Neural cell (in vitro differentiated cells): Measurements from ENCODE around the gene GRIN3A. TPM values are rescaled to one million over a fixed set of nuclear protein-coding genes. Genes with fewer than 3 reads are reported as not detected.

Experiments
- H2AFZ ChIP-seq: fragments of 200-600, 300-800 bp; sonication (generic), shearing (Covaris generic); 2 replicates; pipeline ENCODE4 v1.6.0; 2014; ENCODE audit warnings: low read depth, mild to moderate bottlenecking, antibody characterized with exemption, low read length, moderate library complexity
- H3F3A ChIP-seq: fragments of 200-600 bp; shearing (Covaris generic); 2 replicates; pipeline ENCODE4 v1.6.1; 2016; ENCODE audit warnings: mild to moderate bottlenecking, moderate library complexity, mixed read lengths, antibody characterized with exemption, low read length; ENCODE audit not compliant: insufficient read depth, poor library complexity, severe bottlenecking
- H3K27ac ChIP-seq: fragments of 200-600, 300-800 bp; sonication (generic), shearing (Covaris generic); 2 replicates; pipeline ENCODE4 v1.5.1; 2014; ENCODE audit warnings: mild to moderate bottlenecking, low read length, moderate library complexity
- H3K27me3 ChIP-seq: fragments of 300-800, 200-600 bp; sonication (generic), shearing (Covaris generic); 2 replicates; pipeline ENCODE4 v1.6.0; 2014; ENCODE audit warnings: mild to moderate bottlenecking, low read depth, low read length, moderate library complexity; ENCODE audit not compliant: insufficient read depth
- H3K36me3 ChIP-seq: fragments of 300-800, 200-600 bp; sonication (generic), shearing (Covaris generic); 2 replicates; pipeline ENCODE4 v1.5.1; 2014; ENCODE audit warnings: mild to moderate bottlenecking, antibody characterized with exemption, low read length, moderate library complexity; ENCODE audit not compliant: insufficient read depth
- H3K4me2 ChIP-seq: fragments of 300-800, 200-600 bp; sonication (generic), shearing (Covaris generic); 2 replicates; pipeline ENCODE4 v1.6.0; 2014; ENCODE audit warnings: mild to moderate bottlenecking, low read length
- H3K4me3 ChIP-seq: fragments of 300-800, 200-600 bp; sonication (generic), shearing (Covaris generic); 2 replicates; pipeline ENCODE4 v1.5.1; 2014; ENCODE audit warnings: mild to moderate bottlenecking, low read length, moderate library complexity
- H3K79me2 ChIP-seq: fragments of 200-600 bp; shearing (Covaris generic); replicated peaks from 2 replicates; pipeline ENCODE4 v1.6.0; 2014; ENCODE audit warnings: mild to moderate bottlenecking, low read length, moderate library complexity; ENCODE audit not compliant: insufficient read depth
- H3K9ac ChIP-seq: fragments of 300-800, 200-600 bp; sonication (generic), shearing (Covaris generic); 2 replicates; pipeline ENCODE4 v1.6.1; 2016; ENCODE audit warnings: mild to moderate bottlenecking, low read length, mixed read lengths
- H3K9me2 ChIP-seq: fragments of 200-600 bp; shearing (Covaris generic); 2 replicates; pipeline ENCODE4 v1.6.1; 2016; ENCODE audit warnings: mild to moderate bottlenecking, low read length, mixed read lengths; ENCODE audit not compliant: insufficient read depth
- H3K9me3 ChIP-seq: fragments of 200-600, 300-800 bp; sonication (generic), shearing (Covaris generic); 2 replicates; pipeline ENCODE4 v1.6.1; 2016; ENCODE audit warnings: mild to moderate bottlenecking, mixed run types, low read length, moderate library complexity, mixed read lengths
- H4K20me1 ChIP-seq: fragments of 200-600 bp; shearing (Covaris generic); 2 replicates; pipeline ENCODE4 v1.6.1; 2016; ENCODE audit warnings: mild to moderate bottlenecking, mixed run types; ENCODE audit not compliant: insufficient read depth
- EP300 ChIP-seq: fragments of 450-650 bp; conservative IDR thresholded peaks from 2 replicates; pipeline ENCODE4 v1.6.1; 2014; ENCODE audit warnings: antibody characterized with exemption, mild to moderate bottlenecking, moderate library complexity; ENCODE audit not compliant: poor library complexity, severe bottlenecking
- EZH2 ChIP-seq: fragments of 200-600, 300-800 bp; shearing (Covaris generic), sonication (generic); IDR thresholded peaks from 2 replicates; pipeline ENCODE4 v1.6.1; 2014; ENCODE audit warnings: antibody characterized with exemption, low read length, borderline replicate concordance, mild to moderate bottlenecking; ENCODE audit not compliant: insufficient read depth, poor library complexity, severe bottlenecking
- MXI1 ChIP-seq: fragments of 450-650 bp; conservative IDR thresholded peaks from 2 replicates; pipeline ENCODE4 v1.6.1; 2014; ENCODE audit warnings: antibody characterized with exemption, mild to moderate bottlenecking; ENCODE audit not compliant: poor library complexity, severe bottlenecking
- POLR2AphosphoS5 ChIP-seq: IDR thresholded peaks from 2 replicates; pipeline ENCODE4 v1.6.1; 2012
- RAD21 ChIP-seq: fragments of 450-650 bp; conservative IDR thresholded peaks from 2 replicates; pipeline ENCODE4 v1.6.1; 2014; ENCODE audit warnings: antibody characterized with exemption, mild to moderate bottlenecking, moderate library complexity
- SMC3 ChIP-seq: fragments of 450-650 bp; conservative IDR thresholded peaks from 2 replicates; pipeline ENCODE4 v1.6.1; 2014; ENCODE audit warnings: antibody characterized with exemption, mild to moderate bottlenecking, moderate library complexity; ENCODE audit not compliant: poor library complexity
- TAF1 ChIP-seq: IDR thresholded peaks from 2 replicates; pipeline ENCODE4 v1.6.1; 2012; ENCODE audit warnings: low read depth
- polyA plus RNA-seq: library from polyadenylated mRNA; depleted of rRNA; stranded (reverse); fragments of >200 nt; gene quantifications from 2 replicates; pipeline ENCODE4 v1.2.3, GENCODE V29; 2014
- TF ChIP-seq, protein P1 (sequence below): IDR thresholded peaks from 2 replicates; pipeline ENCODE4 v1.6.1; 2012; ENCODE audit warnings: borderline replicate concordance
- TF ChIP-seq, protein P2 (sequence below): fragments of 450-650 bp; IDR thresholded peaks from 2 replicates; pipeline ENCODE4 v1.5.1; 2014; ENCODE audit warnings: antibody characterized with exemption, mild to moderate bottlenecking, moderate library complexity; ENCODE audit not compliant: poor library complexity, severe bottlenecking

The GRIN3A gene
- polyA plus RNA-seq, 1 donor from 2014 or later, result 0.59 TPM

DNA sequence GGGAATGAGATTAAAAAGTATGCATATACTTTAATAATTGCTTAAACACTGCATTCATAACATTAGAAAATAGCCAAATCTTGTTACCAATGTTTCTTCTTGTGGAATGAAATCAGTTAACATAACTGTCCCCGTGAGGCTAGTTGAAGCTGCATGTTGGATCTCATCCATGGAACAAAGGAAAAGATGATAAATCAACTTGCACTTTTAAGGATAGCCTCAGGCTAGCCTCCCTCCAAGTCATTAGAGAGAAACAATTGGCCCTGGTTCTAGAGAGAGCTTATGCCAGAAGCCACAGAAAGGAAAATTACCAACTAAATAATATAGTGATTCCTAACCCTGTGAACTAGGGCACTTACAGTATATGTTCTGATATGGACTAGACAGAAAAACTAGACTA lies 66.9 kb downstream of the GRIN3A start:
- Histone ChIP-seq H3K27ac (no peak overlapping the region), H3K9me3 (no peaks in the 10 kb centered on the region), H3K9ac (no peak overlapping the region), H3K4me2 (no peak overlapping the region), H3K4me3 (no peak overlapping the region), H3K27me3 (no peaks in the 10 kb centered on the region), H3K36me3 (no peaks in the 10 kb centered on the region), H3F3A (no peaks in the 10 kb centered on the region), H4K20me1 (no peaks in the 10 kb centered on the region), H3K79me2 (no peaks in the 10 kb centered on the region), H2AFZ (no peak overlapping the region), H3K9me2 (no peaks in the 10 kb centered on the region)
- TF ChIP-seq TAF1 (no peak), POLR2AphosphoS5 (no peak), RAD21 (no peak)

DNA sequence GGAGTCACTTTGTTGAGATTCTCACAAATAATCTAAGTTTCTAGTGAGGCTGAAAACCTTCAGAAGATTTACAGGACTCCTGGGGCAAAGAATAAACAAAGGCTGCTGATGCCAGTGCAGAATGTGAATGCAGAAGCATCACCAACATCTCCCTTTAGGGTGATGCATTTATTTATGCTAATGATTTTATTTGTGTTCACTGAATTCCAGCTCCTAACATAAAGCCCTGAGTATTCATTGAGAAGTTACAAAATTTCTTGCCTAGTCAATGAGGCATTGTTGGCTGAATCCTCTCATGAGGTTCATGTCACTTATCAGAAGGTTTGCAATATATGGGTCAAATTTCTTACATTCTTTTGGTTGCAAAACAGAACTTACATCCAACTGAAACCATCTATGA lies 70.0 kb downstream of the GRIN3A start:
- no peak overlapping the region for H3K9ac ChIP-seq
- H3K4me3 ChIP-seq, result no peak overlapping the region
- no peak overlapping the region for H2AFZ ChIP-seq
- no peaks in the 10 kb centered on the region for H3K9me3 ChIP-seq
- no peaks in the 10 kb centered on the region for H3K79me2 ChIP-seq
- no peak for TF ChIP-seq RAD21
- TF ChIP-seq, protein P1, sequence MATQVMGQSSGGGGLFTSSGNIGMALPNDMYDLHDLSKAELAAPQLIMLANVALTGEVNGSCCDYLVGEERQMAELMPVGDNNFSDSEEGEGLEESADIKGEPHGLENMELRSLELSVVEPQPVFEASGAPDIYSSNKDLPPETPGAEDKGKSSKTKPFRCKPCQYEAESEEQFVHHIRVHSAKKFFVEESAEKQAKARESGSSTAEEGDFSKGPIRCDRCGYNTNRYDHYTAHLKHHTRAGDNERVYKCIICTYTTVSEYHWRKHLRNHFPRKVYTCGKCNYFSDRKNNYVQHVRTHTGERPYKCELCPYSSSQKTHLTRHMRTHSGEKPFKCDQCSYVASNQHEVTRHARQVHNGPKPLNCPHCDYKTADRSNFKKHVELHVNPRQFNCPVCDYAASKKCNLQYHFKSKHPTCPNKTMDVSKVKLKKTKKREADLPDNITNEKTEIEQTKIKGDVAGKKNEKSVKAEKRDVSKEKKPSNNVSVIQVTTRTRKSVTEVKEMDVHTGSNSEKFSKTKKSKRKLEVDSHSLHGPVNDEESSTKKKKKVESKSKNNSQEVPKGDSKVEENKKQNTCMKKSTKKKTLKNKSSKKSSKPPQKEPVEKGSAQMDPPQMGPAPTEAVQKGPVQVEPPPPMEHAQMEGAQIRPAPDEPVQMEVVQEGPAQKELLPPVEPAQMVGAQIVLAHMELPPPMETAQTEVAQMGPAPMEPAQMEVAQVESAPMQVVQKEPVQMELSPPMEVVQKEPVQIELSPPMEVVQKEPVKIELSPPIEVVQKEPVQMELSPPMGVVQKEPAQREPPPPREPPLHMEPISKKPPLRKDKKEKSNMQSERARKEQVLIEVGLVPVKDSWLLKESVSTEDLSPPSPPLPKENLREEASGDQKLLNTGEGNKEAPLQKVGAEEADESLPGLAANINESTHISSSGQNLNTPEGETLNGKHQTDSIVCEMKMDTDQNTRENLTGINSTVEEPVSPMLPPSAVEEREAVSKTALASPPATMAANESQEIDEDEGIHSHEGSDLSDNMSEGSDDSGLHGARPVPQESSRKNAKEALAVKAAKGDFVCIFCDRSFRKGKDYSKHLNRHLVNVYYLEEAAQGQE, result no peak
- no peak for TF ChIP-seq MXI1
- no peaks in the 10 kb centered on the region for H3K9me2 ChIP-seq
- no peaks in the 10 kb centered on the region for H4K20me1 ChIP-seq
- no peak overlapping the region for H3K4me2 ChIP-seq
- H3F3A ChIP-seq, result no peaks in the 10 kb centered on the region
- no peak overlapping the region for H3K27ac ChIP-seq
- H3K36me3 ChIP-seq, result no peaks in the 10 kb centered on the region
- no peaks in the 10 kb centered on the region for H3K27me3 ChIP-seq

DNA sequence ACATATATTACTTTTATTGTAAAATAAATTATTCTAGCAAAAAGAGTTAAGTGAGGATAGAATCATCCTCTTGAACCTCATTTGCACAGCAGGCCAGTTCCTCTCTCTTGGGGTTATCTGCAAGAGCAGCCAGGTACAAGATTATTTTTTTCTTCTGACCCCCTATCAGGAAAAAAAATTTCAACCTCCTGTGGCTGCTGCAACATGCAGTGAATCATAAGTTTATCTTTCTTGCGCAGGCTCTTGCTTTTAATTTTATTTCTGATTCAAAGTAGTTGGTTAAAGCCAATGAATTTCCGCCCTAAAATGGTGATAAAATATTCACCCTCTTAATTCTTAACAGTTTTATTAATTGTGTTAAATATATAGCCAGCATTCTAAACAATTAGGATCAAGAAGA lies 74.0 kb downstream of the GRIN3A start:
- TF ChIP-seq, protein P2, sequence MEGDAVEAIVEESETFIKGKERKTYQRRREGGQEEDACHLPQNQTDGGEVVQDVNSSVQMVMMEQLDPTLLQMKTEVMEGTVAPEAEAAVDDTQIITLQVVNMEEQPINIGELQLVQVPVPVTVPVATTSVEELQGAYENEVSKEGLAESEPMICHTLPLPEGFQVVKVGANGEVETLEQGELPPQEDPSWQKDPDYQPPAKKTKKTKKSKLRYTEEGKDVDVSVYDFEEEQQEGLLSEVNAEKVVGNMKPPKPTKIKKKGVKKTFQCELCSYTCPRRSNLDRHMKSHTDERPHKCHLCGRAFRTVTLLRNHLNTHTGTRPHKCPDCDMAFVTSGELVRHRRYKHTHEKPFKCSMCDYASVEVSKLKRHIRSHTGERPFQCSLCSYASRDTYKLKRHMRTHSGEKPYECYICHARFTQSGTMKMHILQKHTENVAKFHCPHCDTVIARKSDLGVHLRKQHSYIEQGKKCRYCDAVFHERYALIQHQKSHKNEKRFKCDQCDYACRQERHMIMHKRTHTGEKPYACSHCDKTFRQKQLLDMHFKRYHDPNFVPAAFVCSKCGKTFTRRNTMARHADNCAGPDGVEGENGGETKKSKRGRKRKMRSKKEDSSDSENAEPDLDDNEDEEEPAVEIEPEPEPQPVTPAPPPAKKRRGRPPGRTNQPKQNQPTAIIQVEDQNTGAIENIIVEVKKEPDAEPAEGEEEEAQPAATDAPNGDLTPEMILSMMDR, result no peak
- TF ChIP-seq TAF1 (no peak), MXI1 (no peak), EP300 (no peak), RAD21 (no peak), POLR2AphosphoS5 (no peak), EZH2 (no peak), SMC3 (no peak)
- TF ChIP-seq, protein P1, result no peak
- Histone ChIP-seq H3K27me3 (no peaks in the 10 kb centered on the region), H2AFZ (no peak overlapping the region), H3K9me3 (no peaks in the 10 kb centered on the region), H3K9me2 (no peaks in the 10 kb centered on the region), H3K4me3 (no peak overlapping the region), H3K9ac (no peak overlapping the region), H3K4me2 (no peak overlapping the region), H3K79me2 (no peaks in the 10 kb centered on the region), H3F3A (no peaks in the 10 kb centered on the region), H4K20me1 (no peaks in the 10 kb centered on the region), H3K36me3 (no peaks in the 10 kb centered on the region), H3K27ac (no peak overlapping the region)
